RWPE2 (cell line): Measurements from ENCODE around the gene NKX2-3.

ENCODE experiments used
- ATAC-seq: fragments of 200-7000 bp; cut with Tn5 transposase; 3 replicates; pipeline ENCODE4 v1.9.1; 2021; ENCODE audit warnings: low read depth
- DNase-seq: peaks from one replicate; pipeline ENCODE4 v3.0.0-alpha.2; 2020; ENCODE audit warnings: low spot score
- H3K27ac ChIP-seq: fragments of 450-650 bp; 2 replicates; pipeline ENCODE4 v1.5.1; 2017; ENCODE audit warnings: mild to moderate bottlenecking; ENCODE audit not compliant: poor library complexity, severe bottlenecking
- H3K27me3 ChIP-seq: fragments of 250-450 bp; sonication (Bioruptor Pico); 2 replicates; pipeline ENCODE4 v1.5.1; 2021; ENCODE audit warnings: mild to moderate bottlenecking, moderate library complexity; ENCODE audit not compliant: insufficient read depth, poor library complexity, severe bottlenecking
- H3K36me3 ChIP-seq: fragments of 250-450 bp; sonication (Bioruptor Pico); 2 replicates; pipeline ENCODE4 v1.5.1; 2020; ENCODE audit warnings: low read depth, mild to moderate bottlenecking, moderate library complexity
- H3K4me1 ChIP-seq: fragments of 250-450 bp; sonication (Bioruptor Pico); 2 replicates; pipeline ENCODE4 v1.5.1; 2021; ENCODE audit warnings: mild to moderate bottlenecking, moderate library complexity; ENCODE audit not compliant: insufficient read depth, poor library complexity, severe bottlenecking
- H3K4me3 ChIP-seq: fragments of 250-450 bp; sonication (Bioruptor Pico); 2 replicates; pipeline ENCODE4 v1.5.1; 2021; ENCODE audit warnings: mild to moderate bottlenecking, moderate library complexity; ENCODE audit not compliant: severe bottlenecking
- H3K9me3 ChIP-seq: fragments of 250-450 bp; sonication (Bioruptor Pico); 2 replicates; pipeline ENCODE4 v1.5.1; 2021; ENCODE audit warnings: mild to moderate bottlenecking, moderate library complexity; ENCODE audit not compliant: severe bottlenecking
- CTCF ChIP-seq: fragments of 450-650 bp; IDR thresholded peaks from one replicate; pipeline ENCODE4 v1.5.1; 2017; ENCODE audit warnings: mild to moderate bottlenecking, moderate library complexity; ENCODE audit not compliant: poor library complexity, severe bottlenecking

The NKX2-3 gene

GRCh38 chr10:99520040-99520846 lies 12.5 kb upstream of the NKX2-3 start:
- Histone ChIP-seq H3K36me3 (no peaks in the 10 kb centered on the region), H3K9me3 (no peaks in the 10 kb centered on the region), H3K27ac (no peak overlapping the region), H3K27me3 (peaks cover 75% of the 10 kb centered on the region), H3K4me1 (no peaks in the 10 kb centered on the region), H3K4me3 (no peak overlapping the region)
- peak; percentile 40 for DNase-seq
- TF ChIP-seq CTCF = no peak
- ATAC-seq = no peak

GRCh38 chr10:99520847-99521764 lies 11.6 kb upstream of the NKX2-3 start:
- Histone ChIP-seq H3K27me3 (peaks cover 80% of the 10 kb centered on the region), H3K4me3 (no peak overlapping the region), H3K27ac (no peak overlapping the region), H3K4me1 (no peaks in the 10 kb centered on the region), H3K9me3 (no peaks in the 10 kb centered on the region), H3K36me3 (no peaks in the 10 kb centered on the region)
- no peak for TF ChIP-seq CTCF
- DNase-seq (no peak), ATAC-seq (no peak)

GRCh38 chr10:99521765-99522469 lies 10.8 kb upstream of the NKX2-3 start:
- DNase-seq (no peak), ATAC-seq (no peak)
- H3K27ac ChIP-seq = no peak overlapping the region
- H3K4me1 ChIP-seq = no peaks in the 10 kb centered on the region
- no peak overlapping the region for H3K4me3 ChIP-seq
- TF ChIP-seq CTCF = no peak
- peaks cover 86% of the 10 kb centered on the region for H3K27me3 ChIP-seq
- H3K36me3 ChIP-seq = no peaks in the 10 kb centered on the region
- H3K9me3 ChIP-seq = no peaks in the 10 kb centered on the region

- TF ChIP-seq CTCF = no peak
- H3K4me3 ChIP-seq = no peak overlapping the region
- H3K9me3 ChIP-seq = no peaks in the 10 kb centered on the region
- no peaks in the 10 kb centered on the region for H3K4me1 ChIP-seq
- no peak overlapping the region for H3K27ac ChIP-seq
- H3K27me3 ChIP-seq = peaks cover 94% of the 10 kb centered on the region
- no peak for DNase-seq
- no peak for ATAC-seq
- no peaks in the 10 kb centered on the region for H3K36me3 ChIP-seq
These were observed 10.1 kb upstream of the NKX2-3 start for GRCh38 chr10:99522470-99523250.
